HUES64 (cell line): ENCODE data around the gene ADCY1.

ENCODE experiments used
- H3K27ac ChIP-seq: 2 replicates; pipeline ENCODE4 v1.7.0; 2013; ENCODE audit warnings: low read depth, low read length, inconsistent platforms
- H3K27me3 ChIP-seq: 2 replicates; pipeline ENCODE4 v1.6.1; 2013; ENCODE audit warnings: mild to moderate bottlenecking, low read length; ENCODE audit not compliant: insufficient read depth
- H3K36me3 ChIP-seq: 2 replicates; pipeline ENCODE4 v1.6.1; 2013; ENCODE audit warnings: mild to moderate bottlenecking, low read length; ENCODE audit not compliant: insufficient read depth
- H3K4me1 ChIP-seq: 2 replicates; pipeline ENCODE4 v1.6.1; 2013; ENCODE audit warnings: mild to moderate bottlenecking, low read length, moderate library complexity; ENCODE audit not compliant: insufficient read depth
- H3K4me3 ChIP-seq: 2 replicates; pipeline ENCODE4 v1.5.1; 2013; ENCODE audit warnings: mild to moderate bottlenecking, low read length, moderate library complexity
- H3K9ac ChIP-seq: 2 replicates; pipeline ENCODE4 v1.6.1; 2013; ENCODE audit warnings: mild to moderate bottlenecking, low read depth, low read length
- H3K9me3 ChIP-seq: 2 replicates; pipeline ENCODE4 v1.6.1; 2013; ENCODE audit warnings: low read depth, low read length; ENCODE audit not compliant: insufficient read depth
- WGBS: fragments of 150-250, 120-280 bp; methylation state at CpG from one replicate; pipeline ENCODE4 v1.1.7; 2013; ENCODE audit warnings: missing lambda C conversion rate; 5-methylcytosine and 5-hydroxymethylcytosine counted together

ADCY1 gene

GRCh38 chr7:45711161-45711490 lies 137.0 kb downstream of the ADCY1 start:
- Histone ChIP-seq H3K9ac (no peak overlapping the region), H3K9me3 (no peaks in the 10 kb centered on the region), H3K27ac (no peak overlapping the region), H3K4me3 (no peak overlapping the region), H3K27me3 (no peaks in the 10 kb centered on the region), H3K4me1 (no peaks in the 10 kb centered on the region), H3K36me3 (no peaks in the 10 kb centered on the region)
- WGBS: 91% methylated on average over 5 of the region's 5 CpGs

- Histone ChIP-seq H3K36me3 (no peaks in the 10 kb centered on the region), H3K27ac (no peak overlapping the region), H3K9me3 (no peaks in the 10 kb centered on the region), H3K4me3 (no peak overlapping the region), H3K27me3 (no peaks in the 10 kb centered on the region), H3K9ac (no peak overlapping the region), H3K4me1 (no peaks in the 10 kb centered on the region)
- WGBS: 92% methylated on average over 2 of the region's 2 CpGs
These were observed 138.0 kb downstream of the ADCY1 start for GRCh38 chr7:45712057-45712689.

- Histone ChIP-seq H3K4me3 (no peak overlapping the region), H3K4me1 (no peaks in the 10 kb centered on the region), H3K9me3 (no peaks in the 10 kb centered on the region), H3K27me3 (no peaks in the 10 kb centered on the region), H3K36me3 (no peaks in the 10 kb centered on the region), H3K9ac (no peak overlapping the region), H3K27ac (no peak overlapping the region)
- 95% methylated on average over 6 of the region's 6 CpGs for WGBS
These were observed 138.9 kb downstream of the ADCY1 start for GRCh38 chr7:45712872-45713668.

- Histone ChIP-seq H3K9me3 (no peaks in the 10 kb centered on the region), H3K27ac (no peak overlapping the region), H3K9ac (no peak overlapping the region), H3K4me3 (no peak overlapping the region), H3K4me1 (no peaks in the 10 kb centered on the region), H3K27me3 (no peaks in the 10 kb centered on the region), H3K36me3 (no peaks in the 10 kb centered on the region)
- WGBS: 93% methylated on average over 23 of the region's 23 CpGs
These were observed 139.7 kb downstream of the ADCY1 start for GRCh38 chr7:45713669-45714520.

- Histone ChIP-seq H3K4me3 (no peak overlapping the region), H3K36me3 (no peaks in the 10 kb centered on the region), H3K27ac (no peak overlapping the region), H3K9me3 (no peaks in the 10 kb centered on the region), H3K4me1 (no peaks in the 10 kb centered on the region), H3K9ac (no peak overlapping the region), H3K27me3 (no peaks in the 10 kb centered on the region)
- WGBS: 74% methylated on average over 4 of the region's 4 CpGs
These were observed 140.3 kb downstream of the ADCY1 start for GRCh38 chr7:45714521-45714820.

- no peaks in the 10 kb centered on the region for H3K4me1 ChIP-seq
- no peaks in the 10 kb centered on the region for H3K9me3 ChIP-seq
- WGBS: 95% methylated on average over 15 of the region's 15 CpGs
- no peak overlapping the region for H3K4me3 ChIP-seq
- H3K27ac ChIP-seq: no peak overlapping the region
- no peak overlapping the region for H3K9ac ChIP-seq
- H3K27me3 ChIP-seq: no peaks in the 10 kb centered on the region
- H3K36me3 ChIP-seq: no peaks in the 10 kb centered on the region
These were observed 141.5 kb downstream of the ADCY1 start for GRCh38 chr7:45715471-45716352.

- Histone ChIP-seq H3K27me3 (no peaks in the 10 kb centered on the region), H3K9me3 (no peaks in the 10 kb centered on the region), H3K36me3 (no peaks in the 10 kb centered on the region), H3K9ac (no peak overlapping the region), H3K4me1 (no peaks in the 10 kb centered on the region), H3K27ac (no peak overlapping the region), H3K4me3 (no peak overlapping the region)
- 95% methylated on average over 16 of the region's 16 CpGs for WGBS
These were observed 142.4 kb downstream of the ADCY1 start for GRCh38 chr7:45716380-45717203.

GRCh38 chr7:45717537-45718235 lies 143.5 kb downstream of the ADCY1 start:
- H3K9ac ChIP-seq: no peak overlapping the region
- H3K36me3 ChIP-seq: no peaks in the 10 kb centered on the region
- no peaks in the 10 kb centered on the region for H3K4me1 ChIP-seq
- WGBS: 91% methylated on average over 17 of the region's 17 CpGs
- H3K9me3 ChIP-seq: no peaks in the 10 kb centered on the region
- H3K27ac ChIP-seq: no peak overlapping the region
- no peak overlapping the region for H3K4me3 ChIP-seq
- H3K27me3 ChIP-seq: no peaks in the 10 kb centered on the region

- Histone ChIP-seq H3K27me3 (no peaks in the 10 kb centered on the region), H3K36me3 (peaks cover 3% of the 10 kb centered on the region), H3K9ac (no peak overlapping the region), H3K27ac (no peak overlapping the region), H3K4me1 (no peaks in the 10 kb centered on the region), H3K4me3 (no peak overlapping the region), H3K9me3 (no peaks in the 10 kb centered on the region)
- 90% methylated on average over 12 of the region's 12 CpGs for WGBS
These were observed 144.5 kb downstream of the ADCY1 start for GRCh38 chr7:45718464-45719330.
